Measurements from ENCODE around the gene GPBP1.
"Not testable (repeated sequence)": the region's sequence is repeated elsewhere in the genome, so short reads cannot be mapped to it uniquely, and the experiment has no call there.

The GPBP1 gene

DNA sequence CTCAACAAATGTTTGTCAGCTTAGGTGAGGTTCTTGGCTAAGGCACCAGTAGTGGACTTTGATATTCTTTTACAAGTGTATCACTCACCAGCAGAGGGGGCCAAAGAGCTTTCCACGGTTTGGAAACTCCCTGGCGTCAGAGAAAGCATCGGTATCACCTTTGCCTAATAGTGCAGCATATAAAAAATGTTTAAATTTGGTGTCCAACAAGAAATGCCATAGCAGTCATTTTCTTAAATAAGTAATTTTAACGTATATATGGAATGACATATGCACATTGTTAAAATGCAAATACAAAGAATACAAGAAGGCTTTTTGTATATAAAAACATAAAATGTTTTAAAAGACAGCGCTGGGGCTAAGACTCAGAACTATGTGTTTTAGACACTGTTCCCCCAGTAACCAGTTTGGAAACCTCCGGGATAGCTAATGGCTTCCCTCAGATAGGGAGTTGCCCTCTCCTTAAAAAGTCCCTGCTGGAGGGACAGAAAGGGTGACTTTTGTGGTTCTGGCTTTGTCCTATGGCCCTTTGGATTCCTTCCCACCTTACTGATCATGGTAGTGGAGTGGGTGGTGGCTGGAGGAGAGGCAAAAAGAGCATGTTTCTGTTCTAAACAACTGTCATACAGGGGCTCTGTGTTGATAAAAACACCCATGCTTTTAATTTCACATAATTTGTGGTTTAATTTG lies 124.6 kb downstream of the GPBP1 start:
- peak; percentile 91 for DNase-seq

GRCh38 chr5:57298985-57299491 lies 125.2 kb downstream of the GPBP1 start:
- DNase-seq: peak; percentile 69

DNA sequence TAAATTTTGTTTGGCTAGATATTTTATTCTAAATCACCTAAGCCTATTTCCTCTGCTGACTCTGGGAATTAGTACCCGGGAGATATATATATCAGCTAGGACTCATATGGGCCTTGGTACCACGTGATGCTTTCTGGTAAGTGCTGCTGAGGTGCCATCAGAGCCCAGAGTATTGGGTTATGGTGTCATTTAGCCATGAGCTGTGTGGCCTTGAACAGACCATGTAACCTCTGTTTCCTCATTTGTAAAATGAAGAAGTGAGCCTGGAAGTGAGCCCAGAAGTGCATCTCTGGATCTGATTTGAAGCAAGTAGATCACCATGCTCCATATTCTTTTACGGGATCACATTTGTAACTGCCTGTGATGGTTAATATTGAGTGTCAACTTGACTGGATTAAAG lies 126.1 kb downstream of the GPBP1 start:
- DNase-seq: no peak

DNA sequence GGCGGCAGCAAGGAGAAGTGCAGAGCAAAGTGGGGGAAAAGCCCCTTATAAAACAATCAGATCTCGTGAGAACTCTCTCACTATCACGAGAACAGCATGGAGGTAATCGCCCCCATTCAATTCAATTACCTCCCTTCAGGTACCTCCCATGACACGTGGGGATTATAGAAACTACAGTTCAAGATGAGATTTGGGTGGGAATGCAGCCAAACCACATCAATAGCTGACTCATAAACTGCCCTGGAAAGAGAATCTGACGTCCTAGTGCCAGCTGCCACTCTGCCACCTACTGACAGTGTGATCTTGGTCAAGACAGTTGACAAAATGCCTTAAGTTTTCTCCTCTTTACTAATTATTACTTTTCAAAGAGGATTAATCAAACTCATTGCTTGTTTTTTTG lies 128.3 kb downstream of the GPBP1 start:
- peak; percentile 81 for DNase-seq

DNA sequence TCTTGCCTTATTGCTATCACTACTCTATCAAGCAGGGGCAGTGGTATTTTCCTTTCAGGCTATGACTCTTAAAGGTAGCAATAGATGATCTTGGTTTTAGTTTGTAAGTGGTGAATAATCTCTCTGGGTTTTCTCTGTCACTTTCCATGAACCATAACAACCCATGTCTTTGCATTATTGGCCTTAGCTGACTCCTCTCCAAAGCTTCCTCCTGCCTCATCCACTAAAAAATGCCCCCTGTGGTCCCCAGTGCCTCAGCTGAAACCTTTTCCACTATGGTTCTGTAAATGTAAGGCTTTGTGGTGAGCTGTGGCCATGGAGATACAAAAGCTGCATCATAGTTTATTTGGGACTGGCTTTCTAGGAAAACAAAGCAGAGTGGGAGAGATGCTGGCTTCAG lies 128.8 kb downstream of the GPBP1 start:
- DNase-seq: peak; percentile 34

- DNase-seq: no peak
These were observed 130.1 kb downstream of the GPBP1 start for GRCh38 chr5:57303985-57304384.

GRCh38 chr5:57304931-57305330 lies 131.1 kb downstream of the GPBP1 start:
- DNase-seq: no peak

- DNase-seq: no peak
These were observed 132.5 kb downstream of the GPBP1 start for GRCh38 chr5:57306359-57306758.

- DNase-seq: no peak
These were observed 133.7 kb downstream of the GPBP1 start for GRCh38 chr5:57307516-57307915.

DNA sequence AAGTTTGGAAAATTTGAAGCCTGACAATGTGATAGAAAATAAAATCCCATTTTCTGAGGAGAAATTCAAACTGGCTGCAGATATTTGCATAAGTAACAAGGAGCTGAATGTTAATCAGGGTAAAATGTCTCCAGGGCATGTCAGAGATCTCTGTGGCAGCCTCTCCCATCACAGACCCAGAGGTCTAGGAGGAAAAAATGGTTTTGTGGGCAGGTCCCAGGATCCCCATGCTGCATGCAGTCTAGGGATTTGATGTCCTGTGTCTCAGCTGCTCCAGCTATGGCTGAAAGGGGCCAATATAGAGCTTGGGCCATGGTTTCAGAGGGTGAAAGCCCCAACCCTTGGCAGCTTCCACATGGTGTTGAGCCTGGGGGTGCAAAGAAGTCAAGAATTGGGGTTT lies 135.2 kb downstream of the GPBP1 start:
- DNase-seq: not testable (repeated sequence)

DNA sequence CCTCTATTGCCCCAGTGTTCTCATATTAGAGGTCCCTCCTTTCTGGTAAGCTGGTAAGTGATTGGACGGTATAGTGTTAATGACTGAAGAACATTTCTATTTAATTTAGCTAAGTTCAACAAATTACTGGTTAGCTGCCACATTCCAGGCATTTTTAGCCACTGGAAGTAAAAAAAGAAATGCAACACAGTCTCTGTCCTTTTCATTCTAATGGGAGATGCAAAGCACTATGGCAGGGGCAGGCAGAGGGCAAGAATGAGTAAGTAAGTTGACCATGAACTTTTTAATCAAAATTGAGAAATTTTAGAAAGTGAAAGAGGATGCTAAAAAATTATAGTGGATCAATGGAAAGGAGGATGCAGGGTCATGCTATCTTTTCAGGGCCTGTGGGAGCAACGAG lies 137.4 kb downstream of the GPBP1 start:
- no peak for DNase-seq

DNA sequence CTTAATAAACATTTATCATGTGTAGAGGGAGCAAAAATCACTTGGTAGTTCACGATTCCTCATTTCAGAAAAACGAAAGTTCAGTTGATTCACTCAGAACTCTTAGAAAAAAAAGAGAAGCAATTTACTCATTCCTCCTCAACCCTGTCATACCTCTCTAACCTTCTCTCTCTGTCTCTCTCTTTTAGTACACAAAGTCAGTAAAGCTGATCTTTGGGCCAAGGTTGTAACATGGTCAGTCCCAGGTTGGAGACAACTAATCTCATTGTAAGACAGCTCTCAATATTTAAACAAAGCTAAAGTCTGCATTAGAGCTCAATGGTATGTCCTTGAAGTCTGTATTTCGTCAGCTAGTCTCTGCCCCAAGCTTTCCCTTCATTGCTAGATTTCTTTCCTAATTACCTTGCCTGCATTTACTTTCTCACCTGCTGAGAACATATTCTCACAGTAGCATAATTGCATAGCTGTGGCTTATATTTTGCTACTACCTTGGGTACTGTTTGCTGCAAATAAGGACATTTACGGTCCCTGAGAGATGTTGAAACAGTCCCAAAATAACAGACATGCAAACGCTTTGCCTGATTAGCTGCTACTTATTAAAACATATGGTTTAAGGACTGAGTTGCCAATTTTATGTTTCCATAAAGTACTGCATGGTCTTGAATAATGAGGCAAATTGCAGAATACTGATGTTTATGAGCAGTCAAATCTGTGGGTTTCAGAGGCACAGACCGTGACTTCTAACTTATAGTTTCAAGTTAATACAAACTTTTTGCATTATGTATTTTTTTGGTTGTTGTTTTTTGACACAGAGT lies 138.3 kb downstream of the GPBP1 start:
- no peak for DNase-seq

GRCh38 chr5:57313716-57314115 lies 139.9 kb downstream of the GPBP1 start:
- no peak for DNase-seq
